SIG-M5 (cell line): ENCODE results near the gene TAF12.
"Not testable (repeated sequence)": the region's sequence is repeated elsewhere in the genome, so short reads cannot be mapped to it uniquely, and the experiment has no call there.

Source experiments
- DNase-seq: peaks from one replicate; lab custom pipeline; 2025; lab: John Stamatoyannopoulos, UW

The TAF12 gene

GRCh38 chr1:28581531-28582247 lies 61.2 kb downstream of the TAF12 start:
- peak; percentile 72 for DNase-seq

- no peak for DNase-seq
Observed at GRCh38 chr1:28580722-28581530, 61.9 kb downstream of the TAF12 start.

- no peak for DNase-seq
Observed at GRCh38 chr1:28579401-28579800, 63.5 kb downstream of the TAF12 start.

GRCh38 chr1:28578696-28579218 lies 64.1 kb downstream of the TAF12 start:
- no peak for DNase-seq

GRCh38 chr1:28577738-28578536 lies 64.9 kb downstream of the TAF12 start:
- DNase-seq: no peak

GRCh38 chr1:28577052-28577678 lies 65.7 kb downstream of the TAF12 start:
- DNase-seq: no peak

GRCh38 chr1:28573564-28573963 lies 69.3 kb downstream of the TAF12 start:
- no peak for DNase-seq

GRCh38 chr1:28572891-28573290 lies 70.0 kb downstream of the TAF12 start:
- DNase-seq: not testable (repeated sequence)

GRCh38 chr1:28571911-28572310 lies 71.0 kb downstream of the TAF12 start:
- no peak for DNase-seq

GRCh38 chr1:28566931-28567330 lies 75.9 kb downstream of the TAF12 start:
- no peak for DNase-seq

- DNase-seq: no peak
Observed at GRCh38 chr1:28565726-28566125, 77.1 kb downstream of the TAF12 start.

GRCh38 chr1:28565040-28565439 lies 77.8 kb downstream of the TAF12 start:
- no peak for DNase-seq

GRCh38 chr1:28564310-28564709 lies 78.6 kb downstream of the TAF12 start:
- DNase-seq: no peak

- DNase-seq: no peak
Observed at GRCh38 chr1:28560886-28561285, 82.0 kb downstream of the TAF12 start.
